ENCODE measurements around the gene SUMO3.

GRCh38 chr21:44763050-44763378, 54.8 kb downstream of the SUMO3 start:
- TF ChIP-seq, protein P1, sequence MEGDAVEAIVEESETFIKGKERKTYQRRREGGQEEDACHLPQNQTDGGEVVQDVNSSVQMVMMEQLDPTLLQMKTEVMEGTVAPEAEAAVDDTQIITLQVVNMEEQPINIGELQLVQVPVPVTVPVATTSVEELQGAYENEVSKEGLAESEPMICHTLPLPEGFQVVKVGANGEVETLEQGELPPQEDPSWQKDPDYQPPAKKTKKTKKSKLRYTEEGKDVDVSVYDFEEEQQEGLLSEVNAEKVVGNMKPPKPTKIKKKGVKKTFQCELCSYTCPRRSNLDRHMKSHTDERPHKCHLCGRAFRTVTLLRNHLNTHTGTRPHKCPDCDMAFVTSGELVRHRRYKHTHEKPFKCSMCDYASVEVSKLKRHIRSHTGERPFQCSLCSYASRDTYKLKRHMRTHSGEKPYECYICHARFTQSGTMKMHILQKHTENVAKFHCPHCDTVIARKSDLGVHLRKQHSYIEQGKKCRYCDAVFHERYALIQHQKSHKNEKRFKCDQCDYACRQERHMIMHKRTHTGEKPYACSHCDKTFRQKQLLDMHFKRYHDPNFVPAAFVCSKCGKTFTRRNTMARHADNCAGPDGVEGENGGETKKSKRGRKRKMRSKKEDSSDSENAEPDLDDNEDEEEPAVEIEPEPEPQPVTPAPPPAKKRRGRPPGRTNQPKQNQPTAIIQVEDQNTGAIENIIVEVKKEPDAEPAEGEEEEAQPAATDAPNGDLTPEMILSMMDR (IDR thresholded peaks at IDR 0.05; ENCODE audit: low read depth, low read length, missing input control): no peak
- TF ChIP-seq REST (IDR thresholded peaks at IDR 0.05) (no peak), MAX (IDR thresholded peaks at IDR 0.05) (no peak), FOXA1 (IDR thresholded peaks at IDR 0.05) (no peak), EGR1 (IDR thresholded peaks at IDR 0.05; ENCODE audit: low read depth in 2 of 2) (no peak), RAD21 (IDR thresholded peaks at IDR 0.05) (no peak), FOXA2 (IDR thresholded peaks at IDR 0.05) (no peak), SP1 (IDR thresholded peaks at IDR 0.05) (no peak), YY1 (IDR thresholded peaks at IDR 0.05) (no peak)
